Endothelial cell (in vitro differentiated cells): ENCODE measurements around the gene INSIG1. TPM values are rescaled to one million over a fixed set of nuclear protein-coding genes. Genes with fewer than 3 reads are reported as not detected.
A peak's percentile ranks its signal among the peaks of the same experiment; 100 is the strongest.

Experiments
- DNase-seq: peaks from one replicate; pipeline ENCODE4 v3.0.0; 2021; ENCODE audit warnings: low spot score
- H3K27ac Mint-ChIP-seq: one replicate; pipeline ENCODE4 v1.8.0; 2021; ENCODE audit warnings: mixed read lengths, inconsistent platforms; ENCODE audit not compliant: unreplicated experiment
- H3K27me3 Mint-ChIP-seq: one replicate; pipeline ENCODE4 v1.8.0; 2021; ENCODE audit warnings: mild to moderate bottlenecking, moderate library complexity, mixed read lengths, inconsistent platforms; ENCODE audit not compliant: unreplicated experiment
- H3K36me3 Mint-ChIP-seq: one replicate; pipeline ENCODE4 v1.8.0; 2021; ENCODE audit warnings: mild to moderate bottlenecking, low read depth, mixed read lengths, inconsistent platforms; ENCODE audit not compliant: unreplicated experiment
- H3K4me1 Mint-ChIP-seq: one replicate; pipeline ENCODE4 v1.8.0; 2021; ENCODE audit warnings: mild to moderate bottlenecking, mixed read lengths, inconsistent platforms; ENCODE audit not compliant: unreplicated experiment
- H3K4me3 Mint-ChIP-seq: one replicate; pipeline ENCODE4 v1.8.0; 2021; ENCODE audit warnings: mild to moderate bottlenecking, mixed read lengths, inconsistent platforms; ENCODE audit not compliant: unreplicated experiment
- H3K9me3 Mint-ChIP-seq: one replicate; pipeline ENCODE4 v1.8.0; 2021; ENCODE audit warnings: mixed read lengths, inconsistent platforms; ENCODE audit not compliant: unreplicated experiment
- total RNA-seq: library from RNA; stranded (reverse); fragmentation: NEBNext Ultra II Directional; extraction: Animal tissue kit (Norgen Biotek cat#: 25700); gene quantifications from one replicate; pipeline ENCODE4 v1.2.1, GENCODE V29; 2021; ENCODE audit not compliant: unreplicated experiment
- TF ChIP-seq, protein P1 (sequence below): fragments of 200-600 bp; sonication (generic); IDR thresholded peaks from one replicate; pipeline ENCODE4 v1.5.0; 2021; ENCODE audit warnings: antibody characterized with exemption; ENCODE audit not compliant: unreplicated experiment

INSIG1 gene
- total RNA-seq, 1 donor from 2014 or later, result 53.1 TPM

- Mint-ChIP-seq H3K36me3 (peaks cover 20% of the 10 kb centered on the region), H3K27ac (peak overlapping the region; percentile 32), H3K27me3 (peaks cover 9% of the 10 kb centered on the region), H3K9me3 (no peaks in the 10 kb centered on the region), H3K4me1 (peaks cover 36% of the 10 kb centered on the region), H3K4me3 (peak overlapping the region; percentile 83)
- TF ChIP-seq, protein P1, sequence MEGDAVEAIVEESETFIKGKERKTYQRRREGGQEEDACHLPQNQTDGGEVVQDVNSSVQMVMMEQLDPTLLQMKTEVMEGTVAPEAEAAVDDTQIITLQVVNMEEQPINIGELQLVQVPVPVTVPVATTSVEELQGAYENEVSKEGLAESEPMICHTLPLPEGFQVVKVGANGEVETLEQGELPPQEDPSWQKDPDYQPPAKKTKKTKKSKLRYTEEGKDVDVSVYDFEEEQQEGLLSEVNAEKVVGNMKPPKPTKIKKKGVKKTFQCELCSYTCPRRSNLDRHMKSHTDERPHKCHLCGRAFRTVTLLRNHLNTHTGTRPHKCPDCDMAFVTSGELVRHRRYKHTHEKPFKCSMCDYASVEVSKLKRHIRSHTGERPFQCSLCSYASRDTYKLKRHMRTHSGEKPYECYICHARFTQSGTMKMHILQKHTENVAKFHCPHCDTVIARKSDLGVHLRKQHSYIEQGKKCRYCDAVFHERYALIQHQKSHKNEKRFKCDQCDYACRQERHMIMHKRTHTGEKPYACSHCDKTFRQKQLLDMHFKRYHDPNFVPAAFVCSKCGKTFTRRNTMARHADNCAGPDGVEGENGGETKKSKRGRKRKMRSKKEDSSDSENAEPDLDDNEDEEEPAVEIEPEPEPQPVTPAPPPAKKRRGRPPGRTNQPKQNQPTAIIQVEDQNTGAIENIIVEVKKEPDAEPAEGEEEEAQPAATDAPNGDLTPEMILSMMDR, result no peak
- DNase-seq, result no peak
These were observed 1.5 kb upstream of the INSIG1 start for GRCh38 chr7:155296006-155296787.

GRCh38 chr7:155296788-155297516 lies 726 bp upstream of the INSIG1 start:
- H3K36me3 Mint-ChIP-seq, result peaks cover 24% of the 10 kb centered on the region
- peak overlapping the region; percentile 83 for H3K4me3 Mint-ChIP-seq
- TF ChIP-seq, protein P1, result no peak
- H3K9me3 Mint-ChIP-seq, result no peaks in the 10 kb centered on the region
- peak overlapping the region; percentile 32 for H3K27ac Mint-ChIP-seq
- peak; percentile 40 for DNase-seq
- H3K27me3 Mint-ChIP-seq, result peaks cover 5% of the 10 kb centered on the region
- H3K4me1 Mint-ChIP-seq, result peaks cover 40% of the 10 kb centered on the region

DNA sequence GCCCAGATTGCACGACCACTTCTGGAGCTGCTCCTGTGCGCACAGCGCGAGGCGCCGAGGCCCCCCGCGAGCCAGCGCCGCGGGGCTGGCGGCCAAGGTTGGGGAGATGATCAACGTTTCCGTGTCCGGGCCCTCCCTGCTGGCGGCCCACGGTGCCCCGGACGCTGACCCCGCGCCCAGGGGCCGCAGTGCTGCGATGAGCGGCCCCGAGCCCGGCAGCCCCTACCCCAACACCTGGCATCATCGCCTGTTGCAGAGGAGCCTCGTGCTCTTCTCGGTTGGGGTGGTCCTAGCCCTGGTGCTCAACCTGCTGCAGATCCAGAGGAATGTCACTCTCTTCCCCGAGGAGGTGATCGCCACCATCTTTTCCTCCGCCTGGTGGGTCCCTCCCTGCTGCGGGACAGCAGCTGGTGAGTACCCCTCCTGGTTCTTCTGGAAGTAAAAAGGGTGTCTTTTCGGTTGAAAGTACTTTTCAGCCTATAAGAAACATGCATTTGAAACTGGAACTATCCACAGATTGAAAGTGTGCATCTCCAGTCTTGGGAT lies 683 bp downstream of the INSIG1 start:
- Mint-ChIP-seq H3K27ac (peak overlapping the region; percentile 91), H3K4me1 (peaks cover 33% of the 10 kb centered on the region), H3K27me3 (peaks cover 3% of the 10 kb centered on the region), H3K9me3 (no peaks in the 10 kb centered on the region), H3K4me3 (peak overlapping the region; percentile 96), H3K36me3 (peaks cover 23% of the 10 kb centered on the region)
- TF ChIP-seq, protein P1, result no peak
- no peak for DNase-seq

- Mint-ChIP-seq H3K36me3 (peaks cover 26% of the 10 kb centered on the region), H3K27ac (peak overlapping the region; percentile 91), H3K27me3 (peaks cover 3% of the 10 kb centered on the region), H3K4me3 (peak overlapping the region; percentile 96), H3K9me3 (no peaks in the 10 kb centered on the region), H3K4me1 (peaks cover 33% of the 10 kb centered on the region)
- TF ChIP-seq, protein P1, result no peak
- peak; percentile 87 for DNase-seq
These were observed 1.3 kb downstream of the INSIG1 start for GRCh38 chr7:155298834-155299534.
